COLO668 (cell line): ENCODE results near the gene GADD45B.
"Not testable (repeated sequence)": the region's sequence is repeated elsewhere in the genome, so short reads cannot be mapped to it uniquely, and the experiment has no call there.

ENCODE experiments used
- DNase-seq: peaks from one replicate; lab custom pipeline; 2025; ENCODE audit not compliant: unreplicated experiment; lab: John Stamatoyannopoulos, UW

GADD45B gene

GRCh38 chr19:2468596-2468995, 7.3 kb upstream of the GADD45B start:
- DNase-seq = no peak

GRCh38 chr19:2469102-2469914, 6.6 kb upstream of the GADD45B start:
- no peak for DNase-seq

DNA sequence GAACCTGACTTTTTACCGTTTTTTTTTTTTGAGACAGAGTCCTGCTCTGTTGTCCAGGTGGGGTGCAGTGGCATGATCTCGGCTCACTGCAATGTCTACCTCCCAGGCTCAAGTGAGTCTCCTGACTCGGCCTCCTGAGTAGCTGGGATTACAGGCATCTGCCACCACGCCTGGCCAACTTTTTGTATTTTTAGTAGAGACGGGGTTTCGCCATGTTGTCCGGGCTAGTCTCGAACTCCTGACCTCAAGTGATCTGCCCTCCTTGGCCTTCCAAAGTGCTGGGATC, 6.1 kb upstream of the GADD45B start:
- not testable (repeated sequence) for DNase-seq

GRCh38 chr19:2474232-2475017, 1.5 kb upstream of the GADD45B start:
- DNase-seq = peak; percentile 73

DNA sequence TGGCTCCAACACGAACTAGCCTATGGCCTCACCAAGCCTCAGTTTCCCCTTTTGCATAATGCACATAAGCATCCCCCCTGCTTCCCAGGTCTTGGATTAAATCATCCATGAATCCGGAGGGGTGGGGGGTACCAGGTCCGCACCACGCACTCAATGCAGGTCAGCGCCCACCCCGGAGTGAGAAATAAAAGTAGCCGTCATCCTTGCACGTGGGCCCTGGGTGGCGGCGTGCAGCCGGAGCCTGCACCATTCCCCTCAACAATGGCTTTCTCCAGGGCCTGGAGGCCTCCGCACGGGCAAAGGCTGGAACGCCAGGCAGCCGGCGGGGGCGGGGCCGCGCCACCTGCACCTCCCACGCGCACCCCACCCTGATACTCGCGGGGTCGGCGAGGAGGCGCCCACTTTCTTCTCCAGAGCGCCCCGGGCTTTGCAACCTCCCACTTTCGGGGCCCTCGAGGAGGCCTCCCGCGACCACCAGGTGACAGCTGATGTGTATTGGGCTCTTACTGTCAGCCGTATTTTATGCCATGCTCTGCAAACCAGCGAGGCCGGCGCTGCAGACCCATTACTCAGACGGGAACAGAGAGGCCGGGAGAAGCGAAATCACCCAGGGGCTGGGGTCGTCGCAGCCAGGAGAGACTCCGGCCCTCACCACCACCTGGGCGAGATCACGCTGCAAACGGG, 767 bp upstream of the GADD45B start:
- DNase-seq = peak; percentile 43

GRCh38 chr19:2476451-2477140, 669 bp downstream of the GADD45B start:
- peak; percentile 44 for DNase-seq

GRCh38 chr19:2477141-2477710, 1.3 kb downstream of the GADD45B start:
- DNase-seq = peak; percentile 45

- no peak for DNase-seq
Observed at GRCh38 chr19:2477732-2478191, 1.8 kb downstream of the GADD45B start.

DNA sequence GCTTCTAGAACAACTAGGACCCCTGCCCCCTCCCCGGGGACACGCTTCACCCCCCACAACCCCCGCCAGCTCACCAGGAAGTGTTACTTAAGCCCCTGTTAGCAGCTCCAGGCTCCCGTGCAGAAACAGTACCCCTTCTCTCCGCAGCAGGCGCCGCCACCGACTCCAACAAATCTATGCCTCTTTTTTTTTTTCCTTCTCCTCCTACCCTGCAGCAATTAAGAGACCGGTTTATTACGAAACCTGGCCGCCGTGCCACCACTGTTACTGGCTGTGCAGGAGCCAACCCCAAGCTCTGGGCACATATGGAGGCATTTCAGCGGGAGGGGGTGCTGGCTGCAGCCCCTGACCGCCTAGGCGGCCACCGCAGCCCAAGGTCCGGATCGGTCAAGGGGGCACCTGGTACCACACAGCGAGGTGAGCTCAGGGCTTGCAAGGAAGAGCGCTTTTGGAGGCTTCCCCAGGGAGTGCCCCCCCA, 2.4 kb downstream of the GADD45B start:
- peak; percentile 48 for DNase-seq

GRCh38 chr19:2478756-2479555, 3.0 kb downstream of the GADD45B start:
- DNase-seq = peak; percentile 11

- no peak for DNase-seq
Observed at GRCh38 chr19:2479556-2480194, 3.7 kb downstream of the GADD45B start.

DNA sequence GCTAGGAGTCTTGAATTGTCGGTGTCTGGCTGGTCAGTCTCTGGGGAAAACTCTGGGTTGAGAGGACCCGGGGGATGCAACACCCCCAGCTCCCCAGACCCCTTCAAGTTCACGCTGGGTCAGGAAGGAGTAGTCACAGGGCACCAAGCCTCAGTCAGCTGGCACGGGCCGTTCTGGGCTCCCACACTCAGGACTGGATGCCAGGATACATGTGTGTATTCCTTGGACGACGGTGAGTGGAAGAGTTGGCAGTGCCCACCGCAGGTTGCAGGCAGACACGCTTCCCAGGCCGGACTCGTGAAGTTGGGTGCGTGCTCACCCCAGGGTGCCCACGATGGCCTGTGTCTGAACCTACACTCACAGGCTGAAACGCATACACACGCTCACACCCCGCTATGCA, 5.5 kb downstream of the GADD45B start:
- DNase-seq = no peak

DNA sequence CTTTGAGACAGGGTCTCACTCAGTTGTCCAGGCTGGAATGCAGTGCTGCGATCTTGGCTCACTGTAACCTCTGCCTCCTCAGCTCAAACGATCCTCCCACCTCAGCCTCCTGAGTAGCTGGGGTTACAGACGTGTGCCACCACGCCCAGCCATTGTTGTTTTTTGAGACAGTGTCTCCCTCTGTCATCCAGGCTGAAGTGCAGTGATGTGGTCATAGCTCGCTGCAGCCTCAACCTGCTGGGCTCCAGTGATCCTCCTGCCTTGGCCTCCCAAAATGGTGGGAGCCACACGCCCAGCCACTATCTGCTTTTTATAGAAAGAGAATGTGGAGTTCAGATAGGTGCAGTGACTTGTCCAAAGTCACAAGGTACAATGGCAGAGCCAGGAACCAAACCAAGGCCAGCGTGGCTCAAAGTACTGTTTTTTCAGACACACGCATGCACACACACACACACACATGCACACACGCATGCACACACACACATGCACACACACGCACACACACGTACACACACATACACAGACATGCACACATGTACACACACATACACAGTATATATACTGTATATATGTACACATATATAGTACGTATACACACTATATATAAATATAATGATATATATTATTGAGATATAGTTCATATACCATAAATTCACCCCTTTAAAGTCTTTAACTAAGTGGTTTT, 6.6 kb downstream of the GADD45B start:
- DNase-seq = no peak

DNA sequence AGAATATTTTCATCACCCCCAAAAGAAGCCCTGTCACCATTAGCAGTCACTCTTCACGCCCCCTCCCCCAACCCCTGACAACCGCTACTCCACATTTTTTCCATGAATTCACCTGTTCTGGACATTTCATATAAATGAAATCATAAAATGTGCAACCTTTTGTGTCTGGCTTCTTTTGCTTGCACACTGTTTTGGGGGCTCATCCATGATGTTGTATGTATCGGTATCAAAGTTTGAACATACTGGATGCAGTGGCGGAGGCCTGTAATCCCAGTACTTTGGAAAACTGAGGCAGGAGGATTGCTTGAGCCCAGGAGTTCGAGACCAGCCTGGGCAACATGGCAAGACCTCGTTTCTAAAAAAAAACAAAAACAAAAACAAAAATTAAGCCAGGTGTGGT, 7.2 kb downstream of the GADD45B start:
- DNase-seq = no peak

- no peak for DNase-seq
Observed at GRCh38 chr19:2483484-2484151, 7.7 kb downstream of the GADD45B start.

DNA sequence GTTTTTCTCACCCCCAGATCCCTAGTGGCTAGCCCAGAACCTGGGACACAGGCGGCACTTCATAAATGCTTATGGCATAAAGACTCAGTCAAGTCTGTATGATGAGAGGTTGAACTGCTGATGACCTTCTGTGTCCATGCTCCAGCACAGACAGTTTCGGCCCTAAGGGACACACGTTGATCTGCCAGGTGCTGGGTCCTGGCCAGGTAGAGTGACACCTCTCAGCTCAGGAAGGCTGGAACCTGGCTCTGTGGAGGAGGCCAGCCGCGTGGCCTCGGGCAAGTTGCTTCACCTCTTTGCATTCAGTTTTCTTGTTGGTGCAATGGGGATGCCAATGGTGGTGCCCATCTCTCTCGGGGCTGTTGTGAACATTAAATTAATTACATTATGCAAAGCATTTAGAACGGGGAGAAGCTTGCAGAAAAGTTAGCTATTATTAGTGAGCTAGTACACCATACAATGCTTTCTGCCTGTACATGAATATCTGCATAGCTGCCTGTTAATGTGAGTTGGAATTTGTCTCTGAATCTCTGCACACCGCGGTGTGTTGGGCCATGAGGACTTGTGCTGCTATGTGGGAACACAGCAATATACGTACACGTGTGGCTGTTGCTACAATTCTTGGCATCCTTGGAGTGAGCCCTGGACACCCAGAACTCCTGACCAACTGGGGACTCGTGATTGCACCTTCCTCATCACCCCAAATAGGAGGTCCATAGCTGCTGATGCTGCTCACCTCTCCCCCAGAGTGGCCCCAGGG, 8.4 kb downstream of the GADD45B start:
- DNase-seq = no peak

- no peak for DNase-seq
Observed at GRCh38 chr19:2485428-2485827, 9.5 kb downstream of the GADD45B start.

- DNase-seq = no peak
Observed at GRCh38 chr19:2487090-2487489, 11.2 kb downstream of the GADD45B start.
